Heart left ventricle (tissue), 16 donors: ENCODE results near the gene LONP2. TPM values are rescaled to one million over a fixed set of nuclear protein-coding genes. Genes with fewer than 3 reads are reported as not detected.

Experiments used
- ATAC-seq, 4 donors: fragments of 200-7000 bp; cut with Tn5 transposase; one replicate each; pipeline ENCODE4 v1.9.1; 2020 to 2022; ENCODE audit warnings: moderate library complexity in 4 of 4, mild to moderate bottlenecking in 3 of 4, moderate number of reproducible peaks in 1 of 4
- DNase-seq, 5 donors: peaks; one replicate each; pipeline ENCODE4 v3.0.0-alpha.2; 2020
- H3K27ac ChIP-seq, 12 donors: fragments of 200-600 bp; sonication (generic) in 4 of 12; one replicate each; pipeline versions ENCODE4 v1.5.0 to v1.8.0; 2016 to 2022; ENCODE audit warnings: mild to moderate bottlenecking in 2 of 12
- H3K27me3 ChIP-seq, 9 donors: fragments of 200-600 bp; sonication (generic) in 2 of 9; one replicate each; pipeline versions ENCODE4 v1.5.1 to v1.8.0; 2016 to 2022; ENCODE audit warnings: mild to moderate bottlenecking in 3 of 9
- H3K36me3 ChIP-seq, 9 donors: fragments of 200-600 bp; sonication (generic) in 2 of 9; one replicate each; pipeline versions ENCODE4 v1.5.0 to v1.8.0; 2018 to 2022; ENCODE audit warnings: mild to moderate bottlenecking in 2 of 9
- H3K4me1 ChIP-seq, 12 donors: fragments of 200-600 bp; sonication (generic) in 4 of 12; one replicate each; pipeline versions ENCODE4 v1.5.0 to v1.8.0; 2016 to 2022; ENCODE audit warnings: mild to moderate bottlenecking in 3 of 12
- H3K4me3 ChIP-seq, 12 donors: fragments of 200-600 bp; sonication (generic) in 4 of 12; one replicate each; pipeline versions ENCODE4 v1.5.0 to v1.8.0; 2017 to 2022; ENCODE audit warnings: mild to moderate bottlenecking in 9 of 12, moderate library complexity in 4 of 12
- H3K9me3 ChIP-seq, 12 donors: fragments of 200-600 bp; sonication (generic) in 4 of 12; one replicate each; pipeline versions ENCODE4 v1.5.0 to v1.8.0; 2016 to 2022; ENCODE audit warnings: mild to moderate bottlenecking in 1 of 12
- CTCF ChIP-seq, 12 donors: fragments of 200-600 bp; sonication (generic) in 4 of 12; IDR thresholded peaks; one replicate each; pipeline versions ENCODE4 v1.5.0 to v1.8.0; 2018 to 2022; ENCODE audit warnings: antibody characterized with exemption in 12 of 12, mild to moderate bottlenecking in 5 of 12
- POLR2A ChIP-seq, 2 donors: fragments of 450-650 bp; IDR thresholded peaks; one replicate each; pipeline ENCODE4 v1.6.1; 2017; ENCODE audit warnings: antibody characterized with exemption in 2 of 2, mild to moderate bottlenecking in 2 of 2, moderate library complexity in 2 of 2
- WGBS, 4 donors: extraction: QIAGEN DNeasy Blood & Tissue Kit in 2 of 4; methylation state at CpG; one replicate each; pipeline versions ENCODE4 v1.1.5 to v1.1.7; 2013 to 2018; 5-methylcytosine and 5-hydroxymethylcytosine counted together
- intact Hi-C, 10 donors: fragments of 100-400 bp; cut with DNase I; formaldehyde crosslinking; loops; one replicate each; pipeline versions ENCODE4 v1.11.1 to v1.14.2; 2022
- polyA plus RNA-seq, 2 donors: library from polyadenylated mRNA; stranded (reverse); fragments of 200-250 nt; gene quantifications; one replicate each; pipeline ENCODE4 v1.2.3, GENCODE V29; 2013
- total RNA-seq, 9 donors: library from RNA; depleted of rRNA in 2 of 9; stranded (reverse); fragments of >200 nt in 2 of 9; fragmentation: NEBNext Ultra II Directional in 3 of 9; extraction: Animal tissue kit (Norgen Biotek cat#: 25700) in 3 of 9; gene quantifications; one replicate each; pipeline versions ENCODE4 v1.1.0 to v1.2.4, GENCODE V29; 2016 to 2023
- donor health status: ischemic (EF 13 %, LVEDD 7.1; RV severe dilation, severe dysfunction).
- donor health status: healthy with polysubstance abuse.
- donor health status: DM: no; HTN: yes; CAD: no.
- donor health status: DM: no; HTN: no; CAD: no.
- donor health status: ischemic (EF 25% LVEDD 6.9; RV normal size, moderate dysfunction).
- donor health status: ischemic (EF 25% LVEDD 5.7; RV mildly dilated, moderate dysfunction).
- donor health status: healthy.
- donor health status: DM: yes; HTN: yes; CAD: no.
- donor health status: ischemic (EF 35%, LVEDD 5.7; RV mildly dilated, moderate dysfunction).
- donor health status: nonischemic (EF 11% LVEDD 7.7; RV severe dilation, severe dysfunction).
- donor health status: DM: yes; HTN: yes; CAD: no.
- donor health status: PGD.
- donor health status: ischemic (EF 29% LVEDD 5.4; RV normal size, mild dysfunction).
- donor health status: nonischemic (EF 23%, LVEDD 6.1; RV moderate dilation, normal function).

Gene LONP2
- total and polyA plus RNA-seq, 11 donors, result 24.8 to 87.4 (median 69.2) TPM

- Histone ChIP-seq H3K27ac (no peak overlapping the region), H3K4me3 (no peak overlapping the region), H3K27me3 (no peaks in the 10 kb centered on the region), H3K36me3 (peaks cover 0 to 99% (median 94%) of the 10 kb centered on the region in 9 donors), H3K9me3 (no peaks in the 10 kb centered on the region), H3K4me1 (peaks cover 0 to 5% (median 0%) of the 10 kb centered on the region in 12 donors)
- TF ChIP-seq POLR2A (IDR thresholded peaks at IDR 0.05), result no peak
- no peak for TF ChIP-seq CTCF (IDR thresholded peaks at IDR 0.05)
- DNase-seq (no peak), ATAC-seq (no peak)
- intact Hi-C loops, result no loop called here
- 91 to 93% (median 92%) methylated on average over 7 of the region's 7 CpGs for WGBS, 4 donors
Measured at GRCh38 chr16:48256579-48257177, 12.6 kb downstream of the LONP2 start.

- no peak for DNase-seq
- no peaks in the 10 kb centered on the region for H3K9me3 ChIP-seq
- no peak overlapping the region for H3K4me3 ChIP-seq
- peaks cover 0 to 100% (median 98%) of the 10 kb centered on the region in 9 donors for H3K36me3 ChIP-seq
- WGBS, 4 donors, result 87 to 100% (median 93%) methylated on average over 1 of the region's 1 CpG
- H3K27me3 ChIP-seq, result no peaks in the 10 kb centered on the region
- no peak overlapping the region for H3K27ac ChIP-seq
- TF ChIP-seq CTCF (IDR thresholded peaks at IDR 0.05), result no peak
- TF ChIP-seq POLR2A (IDR thresholded peaks at IDR 0.05), result no peak
- intact Hi-C loops, result no loop called here
- no peaks in the 10 kb centered on the region for H3K4me1 ChIP-seq
- no peak for ATAC-seq
Measured at GRCh38 chr16:48261569-48261968, 17.5 kb downstream of the LONP2 start.

- H3K36me3 ChIP-seq, result peaks cover 0 to 100% (median 92%) of the 10 kb centered on the region in 9 donors
- H3K4me3 ChIP-seq, result no peak overlapping the region
- TF ChIP-seq CTCF (IDR thresholded peaks at IDR 0.05) (no peak), POLR2A (IDR thresholded peaks at IDR 0.05) (no peak)
- intact Hi-C loops, result no loop called here
- DNase-seq (no peak), ATAC-seq (no peak)
- no peak overlapping the region for H3K27ac ChIP-seq
- H3K9me3 ChIP-seq, result no peaks in the 10 kb centered on the region
- 95 to 97% (median 97%) methylated on average over 2 of the region's 2 CpGs for WGBS, 4 donors
- H3K4me1 ChIP-seq, result no peaks in the 10 kb centered on the region
- H3K27me3 ChIP-seq, result no peaks in the 10 kb centered on the region
Measured at GRCh38 chr16:48262631-48263030, 18.5 kb downstream of the LONP2 start.

GRCh38 chr16:48269011-48269410 lies 24.9 kb downstream of the LONP2 start:
- no peak for TF ChIP-seq CTCF (IDR thresholded peaks at IDR 0.05)
- no peak for TF ChIP-seq POLR2A (IDR thresholded peaks at IDR 0.05)
- intact Hi-C loops, result no loop called here
- no peaks in the 10 kb centered on the region for H3K27me3 ChIP-seq

More at GRCh38 chr16:48269011-48269410, 24.9 kb downstream of the LONP2 start:
- peaks cover 0 to 85% (median 54%) of the 10 kb centered on the region in 9 donors for H3K36me3 ChIP-seq
- peaks cover 0 to 20% (median 9%) of the 10 kb centered on the region in 12 donors for H3K4me1 ChIP-seq
- H3K27ac ChIP-seq, result no peak overlapping the region
- no peak for DNase-seq
- ATAC-seq, result no peak
- H3K4me3 ChIP-seq, result no peak overlapping the region
- no peaks in the 10 kb centered on the region for H3K9me3 ChIP-seq
